ENCODE data around the gene ONECUT3. TPM values are rescaled to one million over a fixed set of nuclear protein-coding genes. Genes with fewer than 3 reads are reported as not detected.

ONECUT3 gene
- total RNA-seq, 1 donor = not detected

DNA sequence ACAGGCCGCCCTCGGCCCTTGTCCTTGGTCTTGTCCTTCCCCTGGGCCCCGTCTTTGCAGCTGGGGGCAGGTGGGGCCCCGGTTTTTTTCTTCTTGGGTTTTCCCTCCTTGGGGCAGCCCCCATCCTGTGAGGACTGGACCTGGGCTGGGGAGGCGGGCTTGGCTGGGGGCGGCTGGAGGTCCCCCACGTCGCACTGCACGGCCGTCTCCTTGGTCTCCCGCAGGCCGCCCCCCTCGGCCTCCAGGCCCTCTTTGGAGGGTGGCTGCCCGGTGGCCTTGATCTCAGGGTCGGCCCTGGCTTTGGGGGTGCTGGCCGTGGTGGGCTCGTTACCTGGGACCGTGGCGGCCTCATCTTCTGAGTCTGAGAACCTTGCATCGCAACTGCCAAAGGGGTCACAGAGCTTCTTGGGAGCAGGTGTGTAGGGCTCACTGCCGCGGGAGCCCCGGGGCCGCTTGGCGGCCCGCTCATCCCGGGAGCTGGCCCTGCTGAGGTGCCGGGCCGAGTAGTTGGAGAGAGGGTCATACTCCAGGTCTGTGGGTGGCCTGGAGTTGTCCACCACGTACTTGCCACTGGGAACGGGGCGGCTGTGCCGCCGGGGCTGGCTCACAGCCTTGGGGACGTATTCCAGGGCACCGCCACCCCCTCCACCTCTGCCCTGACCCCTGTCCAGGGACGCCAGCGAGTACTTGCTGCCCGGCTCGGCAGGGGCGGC is 74.4 kb downstream of the ONECUT3 start:
- DNase-seq (ENCODE audit: low read depth in 2 of 3, low spot score in 2 of 3) = no peak

DNA sequence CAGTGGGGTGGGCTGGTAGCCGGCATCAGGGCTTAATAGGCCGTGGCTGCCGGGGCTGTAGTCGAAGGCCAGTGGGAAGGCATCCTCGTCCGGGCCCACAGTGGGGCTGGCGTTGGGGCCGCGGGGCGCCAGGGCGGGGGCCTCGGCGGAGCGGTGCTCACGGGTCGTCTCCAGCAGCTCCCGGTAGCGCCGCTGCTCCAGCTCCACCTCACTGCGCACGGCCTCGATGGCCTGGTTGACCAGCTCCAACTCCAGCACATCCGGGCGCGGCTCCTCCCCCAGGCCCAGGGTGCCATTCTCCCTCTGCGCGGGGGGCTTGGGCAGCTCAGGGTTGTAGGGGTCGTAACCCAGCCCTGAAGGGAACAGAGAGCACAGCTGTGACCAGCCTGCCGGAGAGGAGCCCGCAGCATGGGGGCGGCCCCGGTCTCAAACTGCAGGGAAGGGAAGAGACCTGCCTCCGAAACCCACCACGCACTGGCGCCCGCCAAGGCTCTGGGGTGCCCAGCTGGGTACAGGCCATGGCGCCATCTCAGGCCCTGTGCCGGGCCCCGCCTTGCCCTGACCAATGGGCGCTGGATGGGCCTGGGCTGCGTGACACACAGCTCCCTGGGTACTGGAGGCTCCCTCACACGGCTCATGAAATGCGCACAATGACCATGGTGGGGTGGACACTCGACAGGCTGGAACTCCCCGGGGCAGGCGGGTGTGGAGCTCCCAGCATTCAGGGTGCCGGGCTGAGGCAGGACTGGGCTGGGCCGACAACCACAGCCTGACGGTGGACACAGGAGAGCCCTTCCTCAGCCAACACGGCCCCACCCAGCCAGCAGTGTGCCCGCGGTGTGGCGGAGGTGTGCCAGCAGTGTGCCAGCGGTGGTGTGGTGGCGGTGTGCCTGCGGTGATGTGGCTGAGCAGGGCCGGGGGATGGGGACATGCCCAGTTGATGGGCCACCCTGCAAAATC is 75.3 kb downstream of the ONECUT3 start:
- DNase-seq (ENCODE audit: low read depth in 2 of 3, low spot score in 2 of 3) = no peak

DNA sequence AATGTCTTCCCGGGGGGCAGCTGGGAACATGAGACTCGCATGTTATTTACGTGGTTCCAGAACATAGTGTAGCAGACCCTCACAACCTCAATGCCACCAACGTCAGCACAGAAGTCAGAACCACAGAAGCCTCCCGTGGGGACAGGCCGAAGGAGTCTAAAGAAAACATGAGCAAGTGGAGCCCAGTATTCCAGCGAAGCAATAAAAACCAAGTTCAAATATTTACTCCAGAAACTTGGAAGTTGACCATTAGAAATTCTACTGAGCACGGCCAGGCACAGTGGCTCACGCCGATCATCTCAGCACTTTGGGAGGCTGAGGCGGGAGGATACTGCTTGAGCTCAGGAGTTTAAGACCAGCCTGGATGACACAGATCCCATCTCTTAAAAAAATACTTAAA is 76.7 kb downstream of the ONECUT3 start:
- no peak for DNase-seq (ENCODE audit: low read depth in 2 of 3, low spot score in 2 of 3)

DNA sequence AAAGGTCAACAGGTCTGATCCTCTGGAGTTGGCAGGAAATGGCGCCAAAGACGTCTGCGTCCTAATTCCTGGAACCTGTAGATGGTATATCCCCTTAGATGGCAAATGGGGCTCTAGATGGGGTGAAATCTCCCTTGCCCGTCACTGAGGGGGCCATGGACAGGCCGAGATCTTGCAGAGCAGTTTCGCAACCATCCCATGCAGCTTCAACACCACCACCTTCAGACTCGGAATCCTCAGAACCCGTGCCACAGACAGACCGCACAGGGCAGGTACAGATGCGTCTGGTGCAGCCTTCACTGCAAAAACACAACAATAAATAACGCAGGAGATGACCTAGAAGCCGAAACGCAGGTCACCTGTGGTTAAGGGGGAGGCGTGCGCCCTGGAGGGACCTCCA is 77.3 kb downstream of the ONECUT3 start:
- DNase-seq (ENCODE audit: low read depth in 2 of 3, low spot score in 2 of 3) = no peak

Small RNAs within 50 kb of the gene (small RNA-seq; reads per million reads assigned to genes)
- gene RF00017 = not detected

Other genes with a start within 250 kb of the ONECUT3 start
- gene ADAMTSL5, start 240.5 kb upstream of the ONECUT3 start, total RNA-seq = not detected
- not detected for gene PLK5, start 229.4 kb upstream of the ONECUT3 start, total RNA-seq
- 4.8 TPM for gene MEX3D, start 185.2 kb upstream of the ONECUT3 start, total RNA-seq
- gene MBD3, start 160.6 kb upstream of the ONECUT3 start, total RNA-seq = 80.2 TPM
- gene UQCR11, start 148.0 kb upstream of the ONECUT3 start, total RNA-seq = 36.9 TPM
- gene TCF3, start 100.9 kb upstream of the ONECUT3 start, total RNA-seq = 151 TPM
- gene ATP8B3, start 58.8 kb downstream of the ONECUT3 start, total RNA-seq = 4.3 TPM
- 19.1 TPM for gene REXO1, start 95.0 kb downstream of the ONECUT3 start, total RNA-seq
- gene KLF16, start 110.1 kb downstream of the ONECUT3 start, total RNA-seq = 10.8 TPM
- 91.3 TPM for gene ABHD17A, start 132.0 kb downstream of the ONECUT3 start, total RNA-seq
- 4.0 TPM for gene ADAT3, start 151.9 kb downstream of the ONECUT3 start, total RNA-seq
- 42.8 TPM for gene SCAMP4, start 151.9 kb downstream of the ONECUT3 start, total RNA-seq
- gene CSNK1G2, start 187.7 kb downstream of the ONECUT3 start, total RNA-seq = 269 TPM